GDM1 (cell line): ENCODE results near the gene MACROD2.

Experiments
- DNase-seq: peaks from one replicate; lab custom pipeline; 2025; lab: John Stamatoyannopoulos, UW

MACROD2 gene

DNA sequence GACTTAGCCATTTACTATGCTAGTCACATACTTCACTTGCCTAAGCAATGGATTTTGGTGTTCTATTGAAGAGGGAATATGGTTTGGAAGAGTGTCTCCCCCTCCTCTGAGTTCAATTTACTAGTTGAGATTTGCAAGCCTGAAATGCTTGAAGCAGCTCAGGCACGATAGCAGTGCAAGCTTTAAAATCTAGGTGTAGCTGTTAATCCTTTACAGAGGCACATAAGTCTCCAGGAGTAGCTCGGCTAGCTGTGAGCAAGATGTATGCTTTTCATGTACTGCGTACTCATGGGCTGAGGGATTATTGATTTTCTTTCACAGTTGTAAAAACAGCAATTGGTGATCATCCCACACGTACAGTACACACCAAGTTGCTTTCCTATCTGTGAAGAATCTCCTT lies 341.4 kb downstream of the MACROD2 start:
- DNase-seq = no peak

DNA sequence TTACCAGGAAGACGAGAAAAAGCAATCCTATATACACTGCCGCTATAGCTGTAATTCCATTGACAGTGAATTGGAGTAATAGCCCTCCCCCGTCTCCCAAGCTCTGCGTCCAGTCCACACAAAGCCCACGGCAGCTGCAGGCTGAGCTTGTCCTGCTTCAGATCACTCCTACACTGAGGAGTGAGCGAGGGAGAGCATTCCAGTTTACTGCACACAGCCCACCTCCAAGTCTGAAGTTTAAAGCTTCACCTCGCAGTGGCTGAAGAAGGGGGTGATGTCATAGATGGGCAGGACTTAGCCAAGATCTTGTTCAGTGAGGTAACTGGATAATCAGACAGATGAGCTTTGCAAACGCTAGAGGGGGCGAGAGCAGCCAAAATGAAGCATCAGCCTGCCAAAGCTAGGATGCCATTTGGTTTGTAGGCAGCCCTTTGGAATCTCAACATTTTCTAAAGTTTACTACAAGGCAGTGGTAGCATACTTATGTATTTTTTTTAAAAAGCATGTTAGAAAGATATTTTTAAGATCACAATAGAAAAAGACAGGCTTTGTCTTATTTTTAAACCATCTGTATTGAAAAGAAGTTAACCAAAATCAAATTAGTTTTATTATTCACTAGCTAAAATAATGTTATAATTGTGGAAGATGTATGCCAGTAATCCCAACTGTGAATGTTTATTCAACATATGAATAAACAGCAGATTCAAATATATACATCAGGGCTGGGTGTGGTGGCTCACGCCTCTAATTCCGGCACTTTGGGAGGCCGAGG lies 342.3 kb downstream of the MACROD2 start, which contains the start of gene FLRT3:
TSS of gene FLRT3 (minus strand) at position 213 of the 772 bp plus-strand sequence. CDS start 10,106 bp downstream, outside the sequence.
- peak; percentile 43 for DNase-seq

- no peak for DNase-seq
These were observed 346.5 kb downstream of the MACROD2 start for GRCh38 chr20:14341801-14342200.

- DNase-seq = no peak
These were observed 347.6 kb downstream of the MACROD2 start for GRCh38 chr20:14342918-14343317.

DNA sequence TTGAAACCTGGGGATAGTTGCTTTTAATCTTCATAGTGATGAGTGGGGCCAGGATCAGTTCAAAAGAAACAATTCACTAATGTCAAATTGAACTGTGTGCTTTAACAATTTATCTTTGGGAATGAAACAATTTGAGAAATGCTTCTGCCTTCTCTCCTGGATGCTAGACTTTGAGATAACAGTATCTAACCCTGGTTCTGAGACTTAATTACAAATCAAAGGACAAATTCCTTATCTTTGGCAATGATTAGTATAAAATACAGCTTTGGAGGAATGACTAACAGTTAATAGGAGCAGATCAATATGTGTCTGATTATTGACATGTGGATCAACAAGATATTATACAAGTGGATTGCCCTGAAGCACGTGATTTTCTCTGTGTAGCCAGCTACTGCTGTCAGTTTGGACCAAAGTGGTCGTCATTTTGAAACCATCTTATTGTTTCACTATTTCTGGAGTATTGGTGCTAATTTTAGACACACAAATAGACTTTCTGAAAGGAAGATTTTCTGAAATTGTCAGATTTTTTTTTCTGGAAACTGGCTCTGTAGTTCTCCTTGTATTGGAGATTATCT lies 348.3 kb downstream of the MACROD2 start:
- DNase-seq = no peak

- no peak for DNase-seq
These were observed 349.4 kb downstream of the MACROD2 start for GRCh38 chr20:14344746-14345145.

- DNase-seq = no peak
These were observed 360.5 kb downstream of the MACROD2 start for GRCh38 chr20:14355791-14356190.

GRCh38 chr20:14360416-14360815 lies 365.1 kb downstream of the MACROD2 start:
- no peak for DNase-seq

DNA sequence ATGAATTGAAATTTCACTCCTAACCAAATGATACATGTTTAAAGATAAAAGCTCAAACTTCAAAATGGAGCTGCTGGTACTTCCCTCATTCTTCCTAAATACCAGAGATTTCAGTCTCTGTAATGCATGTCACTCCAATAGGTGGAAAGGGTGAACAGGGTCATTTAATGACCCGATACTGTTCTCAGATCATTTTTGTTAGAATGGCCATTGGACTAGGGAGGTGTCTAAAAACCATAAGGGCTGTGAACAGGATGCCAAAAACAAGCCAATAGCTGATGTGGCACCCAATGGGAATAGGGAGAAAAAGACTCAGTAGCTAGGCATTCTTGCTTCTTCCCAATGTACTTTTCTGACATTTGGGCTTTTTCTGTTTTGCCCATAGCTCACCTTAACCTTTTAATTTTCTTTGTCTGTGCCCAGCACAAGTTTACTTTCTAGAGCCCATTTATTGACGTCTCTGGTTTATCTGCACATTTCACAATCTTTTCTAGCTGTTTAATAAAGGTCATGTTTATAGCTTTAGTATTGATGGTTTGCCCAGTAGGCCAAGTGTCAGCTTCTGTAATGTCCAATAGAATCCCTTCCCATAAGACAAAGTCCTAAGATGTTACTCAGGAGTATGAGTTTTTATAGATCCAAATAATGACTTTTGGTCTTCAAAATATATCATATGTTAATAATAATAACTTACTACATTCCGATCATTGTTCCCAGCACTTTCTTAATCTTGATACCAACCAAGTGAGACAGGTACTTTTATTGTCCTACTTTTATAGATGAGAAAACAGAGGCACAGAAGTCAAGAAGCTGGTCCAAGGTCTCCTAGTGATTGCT lies 366.4 kb downstream of the MACROD2 start:
- DNase-seq = no peak

DNA sequence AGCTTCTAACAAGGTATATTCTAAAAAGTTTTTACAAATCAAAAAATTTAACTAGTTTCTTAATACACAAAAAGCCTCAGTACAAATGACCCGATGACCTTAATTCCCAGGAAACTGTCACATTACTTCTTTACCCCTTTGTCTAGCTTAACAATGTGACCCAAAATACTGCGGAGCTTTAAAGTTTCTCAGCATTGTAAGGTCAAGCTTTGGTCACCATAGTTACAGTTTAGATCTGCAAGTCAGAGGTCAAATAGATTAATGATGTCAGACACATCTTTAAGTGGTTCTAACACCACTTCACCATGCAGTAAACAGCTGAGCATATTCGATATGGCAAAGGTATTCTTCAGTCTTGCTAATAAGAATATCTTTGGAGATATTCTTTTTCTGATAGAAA lies 378.9 kb downstream of the MACROD2 start:
- DNase-seq = no peak

DNA sequence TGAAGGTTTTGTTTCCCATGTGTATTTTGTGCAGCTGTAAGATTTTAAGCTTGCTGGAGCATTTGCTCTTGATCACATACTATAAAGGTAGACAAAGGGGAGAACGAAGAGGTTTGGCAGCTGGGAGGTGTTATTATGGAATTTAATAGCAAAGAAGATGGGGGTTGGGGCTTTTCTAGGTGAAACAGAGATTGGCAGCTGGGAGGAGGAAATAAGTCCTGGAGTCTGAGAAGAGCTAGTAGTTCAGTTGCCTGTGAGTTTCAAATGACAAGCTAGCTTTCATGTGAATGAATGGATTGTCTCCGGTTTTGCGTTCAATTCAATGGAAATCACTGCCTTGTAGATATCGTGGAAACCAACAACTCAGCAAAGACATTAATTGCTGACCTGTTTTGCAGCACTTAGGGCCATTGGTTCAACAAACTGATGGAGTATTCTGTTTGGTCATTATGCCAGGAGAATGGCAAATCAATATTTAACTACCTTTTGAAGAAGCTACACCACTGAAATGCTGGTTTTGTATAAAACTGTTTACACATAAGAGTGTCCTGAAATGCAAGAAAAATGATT lies 380.2 kb downstream of the MACROD2 start:
- no peak for DNase-seq

DNA sequence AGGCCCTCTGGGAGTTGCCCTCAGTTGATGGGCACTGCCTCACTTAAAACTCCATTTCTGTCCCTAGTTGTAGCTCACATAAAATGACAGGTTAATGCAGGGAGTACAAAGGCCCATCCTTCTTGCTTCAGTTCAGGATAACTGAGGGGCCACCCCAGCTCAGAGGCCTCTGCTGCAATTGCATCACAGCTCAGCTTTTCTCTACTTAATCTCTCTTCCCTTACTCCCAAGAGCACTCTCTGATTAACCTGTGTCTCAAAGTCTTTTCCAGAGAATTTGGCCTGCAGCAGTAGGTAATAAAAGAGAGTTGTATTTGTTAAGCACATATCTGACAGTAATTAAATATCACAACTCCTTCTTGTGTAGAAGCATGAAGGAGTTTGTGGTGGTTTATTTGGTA lies 383.0 kb downstream of the MACROD2 start:
- no peak for DNase-seq

- no peak for DNase-seq
These were observed 388.0 kb downstream of the MACROD2 start for GRCh38 chr20:14383335-14383734.

- no peak for DNase-seq
These were observed 389.3 kb downstream of the MACROD2 start for GRCh38 chr20:14384416-14385175.

- DNase-seq = no peak
These were observed 389.9 kb downstream of the MACROD2 start for GRCh38 chr20:14385176-14385740.

- DNase-seq = no peak
These were observed 391.4 kb downstream of the MACROD2 start for GRCh38 chr20:14386726-14387125.

DNA sequence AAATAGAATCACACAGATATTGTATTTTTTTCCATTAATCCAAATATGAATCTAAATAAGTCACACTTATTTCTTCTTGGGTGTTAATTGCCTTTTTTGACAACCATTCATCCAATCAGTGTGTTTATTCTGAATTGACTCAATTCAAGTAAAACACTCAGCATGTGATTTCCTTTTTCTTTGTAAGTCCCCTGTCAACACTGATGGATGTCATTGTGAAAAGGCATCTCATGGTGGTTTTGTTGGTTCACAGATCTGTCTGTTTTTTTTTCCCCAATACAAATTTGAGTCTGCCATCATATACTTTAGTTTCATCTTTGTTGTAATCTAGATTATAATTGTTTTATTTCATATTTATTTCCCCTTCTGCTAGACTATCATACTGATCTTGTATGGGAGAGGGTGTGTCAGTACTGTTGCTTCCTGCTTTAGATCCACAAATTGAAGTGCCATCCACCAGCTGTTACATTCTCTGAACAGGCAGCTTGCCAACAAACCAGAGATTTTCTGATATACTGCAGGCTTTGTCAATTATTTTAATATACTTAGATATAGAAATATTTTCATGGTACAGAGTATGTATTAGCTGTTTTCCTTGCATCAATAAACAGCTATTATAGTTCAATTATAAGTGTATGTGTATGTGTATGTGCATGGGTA lies 406.3 kb downstream of the MACROD2 start:
- DNase-seq = no peak

GRCh38 chr20:14404515-14404914 lies 409.2 kb downstream of the MACROD2 start:
- no peak for DNase-seq

DNA sequence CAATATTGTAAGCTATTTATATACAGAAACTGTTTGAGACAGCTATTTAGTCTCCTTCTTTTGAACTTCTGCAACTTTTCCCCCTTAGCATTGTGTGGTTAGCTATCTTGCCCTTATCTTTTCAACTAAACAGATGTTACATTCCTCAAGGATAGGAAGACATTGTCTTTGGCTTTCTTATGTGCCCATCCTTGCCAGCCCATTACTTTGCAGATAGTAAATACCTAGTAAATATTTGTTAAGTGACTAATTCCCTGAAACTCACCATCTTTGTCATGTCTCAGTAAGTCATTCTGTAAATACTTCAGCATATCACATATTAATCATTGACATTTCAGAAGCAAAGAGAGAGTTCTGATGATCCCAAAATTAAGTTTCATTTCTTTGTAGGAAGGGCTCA lies 411.2 kb downstream of the MACROD2 start:
- DNase-seq = no peak

DNA sequence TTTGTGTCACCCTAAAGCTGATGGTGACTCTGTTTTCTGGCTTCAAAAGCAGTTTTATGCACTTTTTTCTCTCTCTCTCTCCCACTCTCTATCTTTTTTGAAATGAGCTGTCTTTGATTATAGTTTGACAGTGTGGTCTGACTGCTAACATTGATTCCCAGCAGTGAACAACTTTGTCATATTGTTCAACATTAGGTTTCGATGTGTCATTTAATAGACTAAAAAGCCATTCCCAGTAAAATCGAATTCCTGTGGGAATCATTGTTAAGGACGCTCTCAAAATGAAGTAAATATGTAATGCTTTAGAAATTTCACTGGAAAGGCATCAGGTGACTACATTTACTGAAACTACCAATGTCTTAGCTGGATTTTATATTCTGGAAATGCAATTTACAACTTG lies 412.0 kb downstream of the MACROD2 start:
- DNase-seq = no peak
